Neural cell (in vitro differentiated cells): ENCODE results near the gene SLC35E4.

ENCODE experiments used
- CTCF ChIP-seq: fragments of 450-650 bp; IDR thresholded peaks from 2 replicates; pipeline ENCODE4 v1.5.1; 2014; ENCODE audit warnings: antibody characterized with exemption, mild to moderate bottlenecking, moderate library complexity; ENCODE audit not compliant: poor library complexity, severe bottlenecking
- RAD21 ChIP-seq: fragments of 450-650 bp; conservative IDR thresholded peaks from 2 replicates; pipeline ENCODE4 v1.6.1; 2014; ENCODE audit warnings: antibody characterized with exemption, mild to moderate bottlenecking, moderate library complexity

DNA sequence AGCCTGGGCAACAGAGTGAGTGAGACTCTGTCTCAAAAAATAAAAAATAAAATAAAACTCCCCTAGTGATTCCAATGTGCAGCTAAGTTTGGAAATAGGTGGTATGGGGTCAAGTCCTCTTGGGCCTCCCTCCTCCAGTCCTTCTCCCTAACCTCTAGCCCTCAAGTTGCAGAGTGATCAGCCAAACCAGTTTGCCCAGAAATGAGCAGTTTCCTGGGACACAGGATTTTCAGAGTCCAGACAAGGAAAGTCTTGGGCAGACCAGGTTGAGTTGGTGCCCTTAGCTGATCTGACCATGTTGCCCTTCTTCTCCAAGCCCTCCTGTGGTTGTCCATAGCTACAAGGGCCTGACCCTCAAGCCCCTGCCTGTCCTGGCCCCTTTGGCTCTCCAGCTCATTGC lies 20.7 kb upstream of the SLC35E4 start:
- TF ChIP-seq CTCF (no peak), RAD21 (no peak)
